HCT116 (cell line): ENCODE results near the gene CPZ.

Experiments
- EZH2 ChIP-seq: fragments of 200-600 bp; sonication (generic); IDR thresholded peaks from 2 replicates; pipeline ENCODE4 v1.6.1; 2017; ENCODE audit warnings: antibody characterized with exemption, mixed run types
- FOSL1 ChIP-seq: IDR thresholded peaks from 2 replicates; pipeline ENCODE4 v1.6.1; 2012; ENCODE audit warnings: low read depth
- POLR2A ChIP-seq: IDR thresholded peaks from 2 replicates; pipeline ENCODE4 v1.7.0; 2011; ENCODE audit warnings: borderline replicate concordance; ENCODE audit not compliant: insufficient read depth, insufficient read length; ENCODE audit errors: extremely low read depth
- POLR2AphosphoS5 ChIP-seq: IDR thresholded peaks from 2 replicates; pipeline ENCODE4 v1.6.1; 2011; ENCODE audit warnings: mild to moderate bottlenecking, low read depth, low read length, moderate library complexity
- SIN3A ChIP-seq: IDR thresholded peaks from 2 replicates; pipeline ENCODE4 v1.6.1; 2012; ENCODE audit warnings: low read depth
- SP1 ChIP-seq: IDR thresholded peaks from 2 replicates; pipeline ENCODE4 v1.6.1; 2012; ENCODE audit warnings: low read depth
- TCF7L2 ChIP-seq: IDR thresholded peaks from 2 replicates; pipeline ENCODE4 v1.7.0; 2011; ENCODE audit warnings: borderline replicate concordance, inconsistent platforms; ENCODE audit not compliant: insufficient read depth, insufficient read length; ENCODE audit errors: extremely low read depth
- YY1 ChIP-seq: IDR thresholded peaks from 2 replicates; pipeline ENCODE4 v1.6.1; 2011; ENCODE audit warnings: low read length, low read depth, moderate library complexity, mild to moderate bottlenecking; ENCODE audit not compliant: insufficient replicate concordance; ENCODE audit errors: extremely low read depth
- ZFX ChIP-seq: fragments of 450-650 bp; IDR thresholded peaks from 2 replicates; pipeline ENCODE4 v1.6.1; 2017
- ZNF274 ChIP-seq: fragments of 200-500 bp; sonication (Bioruptor generic); IDR thresholded peaks from 2 replicates; pipeline ENCODE4 v1.6.1; 2014; ENCODE audit warnings: mild to moderate bottlenecking, low read depth, low read length, inconsistent platforms
- TF ChIP-seq, protein P1 (sequence below), 3 experiments: fragments of 200-600 bp in 1 of 3; sonication (generic) in 1 of 3; IDR thresholded peaks in 2 of 3; conservative IDR thresholded peaks in 1 of 3; 2 replicates each; pipeline ENCODE4 v1.5.1; 2012 to 2017; ENCODE audit warnings: low read depth in 2 of 3, low read length in 2 of 3, antibody characterized with exemption in 1 of 3, borderline replicate concordance in 1 of 3, control low read depth in 1 of 3, mild to moderate bottlenecking in 1 of 3, mixed read lengths in 1 of 3, mixed run types in 1 of 3, moderate library complexity in 1 of 3; ENCODE audit not compliant: insufficient read depth in 1 of 3
- TF ChIP-seq, protein P2 (sequence below): IDR thresholded peaks from 2 replicates; pipeline ENCODE4 v1.6.1; 2012
- TF ChIP-seq, protein P3 (sequence below): IDR thresholded peaks from 2 replicates; pipeline ENCODE4 v1.6.1; 2011; ENCODE audit warnings: mild to moderate bottlenecking, low read length, moderate library complexity; ENCODE audit not compliant: insufficient replicate concordance; ENCODE audit errors: extremely low read depth
- TF ChIP-seq, protein P4 (sequence below): IDR thresholded peaks from 2 replicates; pipeline ENCODE4 v1.6.1; 2012

DNA sequence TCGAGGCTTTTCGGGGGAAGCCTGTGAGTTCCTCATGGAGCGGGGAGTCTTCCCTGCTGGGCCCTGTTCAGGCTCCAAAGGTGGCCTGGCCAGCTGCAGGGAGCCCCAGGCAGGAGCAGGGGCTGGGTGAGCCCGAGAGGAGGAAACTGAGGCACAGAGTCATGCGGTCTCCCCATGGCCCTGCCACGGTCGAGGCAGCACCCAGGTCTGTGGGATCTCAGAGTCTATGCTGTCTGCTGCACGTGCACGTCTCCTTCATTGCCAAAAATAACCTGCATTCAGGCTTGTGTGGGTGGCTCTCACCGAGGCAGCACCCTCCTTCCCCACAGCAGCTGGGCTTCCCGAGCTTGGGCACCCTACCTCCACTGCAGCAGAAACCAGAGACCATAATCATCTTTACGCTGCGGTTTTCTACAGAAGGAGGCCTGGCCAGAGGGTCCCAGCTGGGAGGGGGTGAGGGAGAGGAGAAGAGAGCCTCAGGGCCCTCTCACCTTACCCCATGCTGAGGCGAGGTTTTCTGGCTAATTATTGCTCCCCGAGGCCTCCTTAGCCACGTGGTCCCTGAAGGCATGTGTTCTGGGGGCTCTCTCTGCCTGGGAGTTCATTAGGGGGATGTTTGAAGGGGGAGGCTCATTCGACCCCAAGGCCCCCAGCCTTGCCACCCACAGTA lies 64.3 kb downstream of the CPZ start:
- TF ChIP-seq, protein P1, sequence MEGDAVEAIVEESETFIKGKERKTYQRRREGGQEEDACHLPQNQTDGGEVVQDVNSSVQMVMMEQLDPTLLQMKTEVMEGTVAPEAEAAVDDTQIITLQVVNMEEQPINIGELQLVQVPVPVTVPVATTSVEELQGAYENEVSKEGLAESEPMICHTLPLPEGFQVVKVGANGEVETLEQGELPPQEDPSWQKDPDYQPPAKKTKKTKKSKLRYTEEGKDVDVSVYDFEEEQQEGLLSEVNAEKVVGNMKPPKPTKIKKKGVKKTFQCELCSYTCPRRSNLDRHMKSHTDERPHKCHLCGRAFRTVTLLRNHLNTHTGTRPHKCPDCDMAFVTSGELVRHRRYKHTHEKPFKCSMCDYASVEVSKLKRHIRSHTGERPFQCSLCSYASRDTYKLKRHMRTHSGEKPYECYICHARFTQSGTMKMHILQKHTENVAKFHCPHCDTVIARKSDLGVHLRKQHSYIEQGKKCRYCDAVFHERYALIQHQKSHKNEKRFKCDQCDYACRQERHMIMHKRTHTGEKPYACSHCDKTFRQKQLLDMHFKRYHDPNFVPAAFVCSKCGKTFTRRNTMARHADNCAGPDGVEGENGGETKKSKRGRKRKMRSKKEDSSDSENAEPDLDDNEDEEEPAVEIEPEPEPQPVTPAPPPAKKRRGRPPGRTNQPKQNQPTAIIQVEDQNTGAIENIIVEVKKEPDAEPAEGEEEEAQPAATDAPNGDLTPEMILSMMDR (IDR thresholded peaks at IDR 0.05 in 2 of 3, conservative IDR thresholded peaks at IDR 0.05 in 1 of 3; ENCODE audit: borderline replicate concordance in 1 of 3, insufficient read depth in 1 of 3, low read depth in 2 of 3, low read length in 2 of 3): no peak
- no peak for TF ChIP-seq EZH2
- TF ChIP-seq TCF7L2: no peak
- TF ChIP-seq SP1: no peak
- no peak for TF ChIP-seq POLR2A
- TF ChIP-seq, protein P2, sequence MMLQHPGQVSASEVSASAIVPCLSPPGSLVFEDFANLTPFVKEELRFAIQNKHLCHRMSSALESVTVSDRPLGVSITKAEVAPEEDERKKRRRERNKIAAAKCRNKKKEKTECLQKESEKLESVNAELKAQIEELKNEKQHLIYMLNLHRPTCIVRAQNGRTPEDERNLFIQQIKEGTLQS: no peak
- TF ChIP-seq POLR2AphosphoS5: no peak
- TF ChIP-seq, protein P3, sequence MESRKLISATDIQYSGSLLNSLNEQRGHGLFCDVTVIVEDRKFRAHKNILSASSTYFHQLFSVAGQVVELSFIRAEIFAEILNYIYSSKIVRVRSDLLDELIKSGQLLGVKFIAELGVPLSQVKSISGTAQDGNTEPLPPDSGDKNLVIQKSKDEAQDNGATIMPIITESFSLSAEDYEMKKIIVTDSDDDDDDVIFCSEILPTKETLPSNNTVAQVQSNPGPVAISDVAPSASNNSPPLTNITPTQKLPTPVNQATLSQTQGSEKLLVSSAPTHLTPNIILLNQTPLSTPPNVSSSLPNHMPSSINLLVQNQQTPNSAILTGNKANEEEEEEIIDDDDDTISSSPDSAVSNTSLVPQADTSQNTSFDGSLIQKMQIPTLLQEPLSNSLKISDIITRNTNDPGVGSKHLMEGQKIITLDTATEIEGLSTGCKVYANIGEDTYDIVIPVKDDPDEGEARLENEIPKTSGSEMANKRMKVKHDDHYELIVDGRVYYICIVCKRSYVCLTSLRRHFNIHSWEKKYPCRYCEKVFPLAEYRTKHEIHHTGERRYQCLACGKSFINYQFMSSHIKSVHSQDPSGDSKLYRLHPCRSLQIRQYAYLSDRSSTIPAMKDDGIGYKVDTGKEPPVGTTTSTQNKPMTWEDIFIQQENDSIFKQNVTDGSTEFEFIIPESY: no peak
- no peak for TF ChIP-seq ZNF274
- no peak for TF ChIP-seq ZFX
- TF ChIP-seq FOSL1: no peak
- TF ChIP-seq SIN3A: no peak
- TF ChIP-seq, protein P4, sequence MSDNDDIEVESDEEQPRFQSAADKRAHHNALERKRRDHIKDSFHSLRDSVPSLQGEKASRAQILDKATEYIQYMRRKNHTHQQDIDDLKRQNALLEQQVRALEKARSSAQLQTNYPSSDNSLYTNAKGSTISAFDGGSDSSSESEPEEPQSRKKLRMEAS: no peak
- no peak for TF ChIP-seq YY1
